Naive B cell (primary cell): Measurements from ENCODE around the gene CUEDC2. TPM values are rescaled to one million over a fixed set of nuclear protein-coding genes. Genes with fewer than 3 reads are reported as not detected.
A peak's percentile ranks its signal among the peaks of the same experiment; 100 is the strongest.

Source experiments
- ATAC-seq, 2 donors: fragments of 150-1000 bp; cut with Tn5 transposase; 2 replicates each; pipeline ENCODE4 v1.10.0; 2021; ENCODE audit warnings: low read depth in 2 of 2, mild to moderate bottlenecking in 2 of 2, moderate library complexity in 2 of 2
- DNase-seq: peaks from one replicate; pipeline ENCODE4 v3.0.0; 2022
- H3K27ac Mint-ChIP-seq, 6 donors: one replicate each; pipeline ENCODE4 v1.8.0; 2020 to 2022; ENCODE audit warnings: mild to moderate bottlenecking in 6 of 6, mixed read lengths in 6 of 6, moderate library complexity in 5 of 6, inconsistent platforms in 2 of 6
- H3K27me3 Mint-ChIP-seq, 3 donors: one replicate each; pipeline ENCODE4 v1.8.0; 2021 to 2022; ENCODE audit warnings: mixed read lengths in 3 of 3, mild to moderate bottlenecking in 1 of 3
- H3K36me3 Mint-ChIP-seq, 2 donors: one replicate each; pipeline ENCODE4 v1.8.0; 2020 to 2022; ENCODE audit warnings: mixed read lengths in 2 of 2, inconsistent platforms in 1 of 2, mild to moderate bottlenecking in 1 of 2
- H3K4me1 Mint-ChIP-seq, 3 donors: one replicate each; pipeline ENCODE4 v1.8.0; 2020 to 2022; ENCODE audit warnings: mixed read lengths in 3 of 3, inconsistent platforms in 1 of 3, mild to moderate bottlenecking in 1 of 3, moderate library complexity in 1 of 3
- H3K4me3 Mint-ChIP-seq, 8 donors: one replicate each; pipeline ENCODE4 v1.8.0; 2020 to 2022; ENCODE audit warnings: mild to moderate bottlenecking in 8 of 8, mixed read lengths in 8 of 8, moderate library complexity in 8 of 8, inconsistent platforms in 2 of 8
- H3K9me3 Mint-ChIP-seq, 7 donors: one replicate each; pipeline ENCODE4 v1.8.0; 2020 to 2022; ENCODE audit warnings: mixed read lengths in 7 of 7, mild to moderate bottlenecking in 5 of 7, inconsistent platforms in 2 of 7, moderate library complexity in 1 of 7
- polyA plus RNA-seq, 6 donors: library from polyadenylated mRNA; unstranded; fragments of 300-500 nt; fragmentation: Illumina TruSeq; gene quantifications; one replicate each; pipeline ENCODE4 v1.2.3, GENCODE V29; 2021; ENCODE audit warnings: low read depth in 6 of 6

Gene CUEDC2
- polyA plus RNA-seq, 6 donors from 2014 or later: 50.3 to 82.3 (median 59.4) TPM

DNA sequence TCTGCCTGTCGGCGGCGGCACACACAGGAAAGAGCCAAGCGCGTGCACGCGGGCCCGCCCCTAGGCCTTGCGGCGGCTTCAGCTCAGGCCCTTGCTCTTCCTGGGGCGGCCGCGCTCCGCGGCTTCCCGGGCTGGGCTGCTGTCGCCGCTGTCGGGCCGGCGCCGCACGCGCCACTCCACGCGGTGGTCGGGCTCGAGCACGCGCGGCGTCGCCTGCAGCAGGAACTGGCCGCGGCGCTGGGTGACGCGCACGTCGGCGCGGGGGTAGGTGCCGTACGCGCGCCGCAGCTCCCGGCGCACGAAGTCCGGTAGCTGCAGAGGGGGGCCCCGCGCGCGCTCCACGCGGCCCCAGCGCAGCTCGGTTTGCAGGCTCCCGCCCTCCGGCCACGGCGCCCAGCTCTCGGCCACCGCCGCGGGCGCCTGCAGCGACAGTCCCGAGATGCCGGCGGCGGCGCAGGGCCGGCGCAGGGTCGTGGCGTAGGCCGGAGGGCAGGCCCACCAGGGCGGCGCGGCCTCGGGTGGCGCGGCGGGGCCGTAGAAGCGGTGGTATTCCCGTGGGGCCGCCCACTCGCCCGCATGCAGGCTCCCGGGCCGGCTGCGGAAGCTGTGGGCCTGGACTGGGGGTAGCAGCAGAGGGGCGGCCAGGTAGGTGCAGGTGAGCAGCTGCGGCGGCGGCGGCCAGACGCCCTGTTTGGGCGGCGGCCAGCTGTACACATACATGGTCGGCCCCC is 18.2 kb upstream of the CUEDC2 start:
- peak overlapping the region; percentile 86 to 98 (median 97) for H3K27ac Mint-ChIP-seq
- ATAC-seq (peak; percentile 85 to 86), DNase-seq (peak; percentile 92)
- H3K4me3 Mint-ChIP-seq: peak overlapping the region; percentile 92 to 98 (median 96)
- no peaks in the 10 kb centered on the region for H3K27me3 Mint-ChIP-seq
- H3K9me3 Mint-ChIP-seq: no peaks in the 10 kb centered on the region
- no peaks in the 10 kb centered on the region for H3K36me3 Mint-ChIP-seq
- H3K4me1 Mint-ChIP-seq: peaks cover 20 to 26% (median 22%) of the 10 kb centered on the region in 3 donors

DNA sequence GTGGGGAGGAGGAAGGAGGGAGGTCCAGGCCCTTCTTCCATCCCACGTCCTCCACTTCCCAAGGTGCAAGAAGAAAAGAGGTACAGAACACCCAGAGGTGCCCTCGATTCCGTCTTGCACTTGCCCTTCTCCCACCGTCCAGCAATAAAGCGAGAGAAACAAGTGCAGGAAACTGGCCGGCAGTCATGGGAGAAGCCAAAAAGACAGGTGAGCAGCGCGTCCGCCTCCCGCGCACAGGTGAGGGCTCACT is 17.7 kb upstream of the CUEDC2 start:
- H3K4me3 Mint-ChIP-seq: peak overlapping the region; percentile 92 to 98 (median 96)
- peak overlapping the region; percentile 86 to 98 (median 97) for H3K27ac Mint-ChIP-seq
- H3K36me3 Mint-ChIP-seq: no peaks in the 10 kb centered on the region
- ATAC-seq: no peak
- H3K9me3 Mint-ChIP-seq: no peaks in the 10 kb centered on the region
- no peak for DNase-seq
- peaks cover 20 to 26% (median 22%) of the 10 kb centered on the region in 3 donors for H3K4me1 Mint-ChIP-seq
- no peaks in the 10 kb centered on the region for H3K27me3 Mint-ChIP-seq

DNA sequence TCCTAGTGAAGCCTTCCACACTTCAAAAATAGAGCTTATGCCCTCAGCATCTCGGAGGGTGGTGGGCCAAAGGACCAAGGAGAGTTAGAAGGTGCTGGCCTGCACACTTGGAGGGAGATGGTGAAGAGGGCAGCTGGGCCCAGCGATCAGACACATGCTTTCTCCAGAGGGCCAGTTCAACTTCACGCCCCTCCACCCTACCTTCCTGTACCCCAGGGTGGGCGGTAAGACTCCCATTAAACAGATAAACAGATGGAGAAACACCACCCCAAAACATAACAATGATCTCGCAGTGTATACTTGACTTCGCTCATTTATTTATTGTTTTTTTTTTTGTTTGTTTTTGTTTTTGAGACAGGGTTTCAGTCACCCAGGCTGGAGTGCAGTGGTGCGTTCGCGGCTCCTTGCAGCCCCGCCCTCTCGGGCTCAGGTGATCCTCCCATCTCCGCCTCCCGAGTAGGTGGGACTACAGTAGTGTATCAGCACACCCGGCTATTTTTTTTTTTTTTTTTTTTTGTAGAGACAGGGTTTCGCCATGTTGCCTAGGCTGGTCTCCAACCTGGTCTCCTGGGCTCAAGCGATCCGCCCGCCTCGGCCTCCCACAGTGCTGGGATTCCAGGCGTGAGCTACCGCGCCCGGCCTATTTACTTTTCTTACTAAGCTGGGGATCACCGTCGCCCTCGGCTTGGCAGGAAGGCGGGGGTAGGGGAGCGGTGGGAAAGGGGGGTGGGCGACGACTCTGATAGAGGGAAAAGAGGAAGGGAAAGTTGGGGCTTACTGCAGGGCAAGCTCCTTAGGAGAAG is 17.1 kb upstream of the CUEDC2 start:
- Mint-ChIP-seq H3K9me3 (no peaks in the 10 kb centered on the region), H3K36me3 (no peaks in the 10 kb centered on the region), H3K4me1 (peaks cover 20 to 26% (median 22%) of the 10 kb centered on the region in 3 donors), H3K4me3 (peak overlapping the region; percentile 92 to 98 (median 96)), H3K27me3 (no peaks in the 10 kb centered on the region), H3K27ac (peak overlapping the region; percentile 86 to 98 (median 97))
- peak; percentile 81 for DNase-seq
- peak; percentile 65 to 69 for ATAC-seq

DNA sequence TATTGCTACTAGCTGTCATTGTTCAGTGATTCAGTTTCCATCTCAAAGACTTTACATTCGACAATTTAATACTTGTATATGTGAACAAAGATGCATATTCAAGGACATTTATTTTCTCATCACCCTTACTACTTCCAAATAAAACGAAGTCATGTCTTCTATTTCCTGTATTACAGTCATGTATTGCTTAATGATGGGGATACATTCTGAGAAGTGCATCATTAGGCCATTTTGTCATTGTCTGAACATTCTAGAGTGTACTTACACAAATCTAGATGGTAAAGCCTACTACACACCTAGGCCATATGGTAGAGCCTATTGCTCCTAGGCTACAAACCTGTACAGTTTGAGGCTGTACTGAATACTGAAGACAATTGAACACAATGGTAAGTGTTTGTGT is 12.5 kb upstream of the CUEDC2 start:
- no peak for ATAC-seq
- Mint-ChIP-seq H3K4me1 (peaks cover 7 to 8% (median 7%) of the 10 kb centered on the region in 3 donors), H3K36me3 (no peaks in the 10 kb centered on the region), H3K27me3 (no peaks in the 10 kb centered on the region), H3K4me3 (no peak overlapping the region), H3K27ac (no peak overlapping the region), H3K9me3 (no peaks in the 10 kb centered on the region)
- DNase-seq: no peak

DNA sequence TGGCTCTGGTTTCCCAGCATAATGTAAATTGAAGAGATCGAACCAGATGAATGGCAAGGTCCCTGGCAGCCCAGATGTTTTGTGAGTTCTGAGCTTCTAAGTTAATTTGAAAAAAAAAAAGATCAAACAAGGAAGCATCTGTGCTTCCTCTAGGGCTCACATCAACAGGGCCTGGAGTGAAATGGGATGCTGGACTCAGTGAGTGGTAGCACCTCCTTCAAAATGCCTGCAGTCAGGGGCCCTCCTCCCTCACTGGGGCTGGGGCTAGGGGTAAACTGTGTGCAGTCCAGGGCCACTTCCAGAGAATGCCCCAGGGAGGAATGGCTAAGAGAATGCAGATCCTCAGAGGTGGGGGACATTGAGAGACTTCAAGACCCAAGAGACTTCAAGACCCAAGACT is 6.0 kb upstream of the CUEDC2 start:
- Mint-ChIP-seq H3K4me1 (peaks cover 14 to 28% (median 27%) of the 10 kb centered on the region in 3 donors), H3K36me3 (no peaks in the 10 kb centered on the region), H3K4me3 (no peak overlapping the region), H3K9me3 (no peaks in the 10 kb centered on the region), H3K27ac (no peak overlapping the region), H3K27me3 (no peaks in the 10 kb centered on the region)
- DNase-seq (no peak), ATAC-seq (no peak)

DNA sequence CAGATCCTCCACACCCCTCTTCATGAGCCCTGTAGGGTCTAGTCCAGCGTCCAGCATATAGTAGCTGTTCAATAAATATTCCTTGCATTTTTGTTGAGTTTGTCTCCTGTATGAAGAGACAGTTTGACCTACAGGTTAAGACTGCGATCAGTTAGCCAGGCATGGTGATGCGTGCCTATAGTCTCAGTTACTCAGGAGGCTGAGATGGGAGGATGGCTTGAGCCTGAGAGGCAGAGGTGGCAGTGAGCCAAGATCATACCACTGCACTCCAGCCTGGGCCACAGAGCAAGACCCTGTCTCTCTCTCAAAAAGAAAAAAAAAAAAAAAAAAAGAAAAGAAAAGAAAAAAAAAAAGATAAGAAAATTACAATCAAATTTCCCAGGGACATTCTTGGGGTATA is 5.1 kb upstream of the CUEDC2 start:
- Mint-ChIP-seq H3K27me3 (no peaks in the 10 kb centered on the region), H3K36me3 (no peaks in the 10 kb centered on the region), H3K9me3 (peaks cover 0 to 1% (median 0%) of the 10 kb centered on the region in 7 donors), H3K27ac (no peak overlapping the region), H3K4me1 (peaks cover 18 to 36% (median 36%) of the 10 kb centered on the region in 3 donors), H3K4me3 (peak overlapping the region in 1 of 8 donors; percentile 47)
- no peak for DNase-seq
- no peak for ATAC-seq

DNA sequence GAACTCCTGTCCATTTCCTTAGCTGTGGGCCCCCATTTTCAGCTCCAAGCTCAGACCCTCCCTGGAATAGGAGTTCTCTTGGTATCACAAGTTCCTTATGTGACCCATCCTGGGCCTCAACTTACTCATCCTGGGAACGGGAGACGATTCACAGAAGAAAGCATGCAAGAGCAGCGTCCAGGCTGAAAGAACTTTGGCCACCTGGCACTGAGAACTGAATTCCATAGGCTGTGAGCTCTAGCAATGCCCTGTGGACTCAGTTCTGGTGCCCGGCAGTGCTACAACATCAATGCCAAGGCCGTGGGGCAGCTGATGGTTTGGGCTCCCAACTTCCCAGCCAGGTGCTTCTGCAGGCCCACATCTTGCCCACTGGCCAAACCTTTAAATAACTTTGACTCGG is 3.9 kb upstream of the CUEDC2 start:
- DNase-seq: no peak
- H3K4me1 Mint-ChIP-seq: peaks cover 25 to 48% (median 45%) of the 10 kb centered on the region in 3 donors
- peaks cover 0 to 1% (median 0%) of the 10 kb centered on the region in 7 donors for H3K9me3 Mint-ChIP-seq
- H3K27me3 Mint-ChIP-seq: no peaks in the 10 kb centered on the region
- ATAC-seq: no peak
- H3K4me3 Mint-ChIP-seq: peak overlapping the region in 6 of 8 donors; percentile 58 to 99 (median 72)
- no peaks in the 10 kb centered on the region for H3K36me3 Mint-ChIP-seq
- H3K27ac Mint-ChIP-seq: no peak overlapping the region

DNA sequence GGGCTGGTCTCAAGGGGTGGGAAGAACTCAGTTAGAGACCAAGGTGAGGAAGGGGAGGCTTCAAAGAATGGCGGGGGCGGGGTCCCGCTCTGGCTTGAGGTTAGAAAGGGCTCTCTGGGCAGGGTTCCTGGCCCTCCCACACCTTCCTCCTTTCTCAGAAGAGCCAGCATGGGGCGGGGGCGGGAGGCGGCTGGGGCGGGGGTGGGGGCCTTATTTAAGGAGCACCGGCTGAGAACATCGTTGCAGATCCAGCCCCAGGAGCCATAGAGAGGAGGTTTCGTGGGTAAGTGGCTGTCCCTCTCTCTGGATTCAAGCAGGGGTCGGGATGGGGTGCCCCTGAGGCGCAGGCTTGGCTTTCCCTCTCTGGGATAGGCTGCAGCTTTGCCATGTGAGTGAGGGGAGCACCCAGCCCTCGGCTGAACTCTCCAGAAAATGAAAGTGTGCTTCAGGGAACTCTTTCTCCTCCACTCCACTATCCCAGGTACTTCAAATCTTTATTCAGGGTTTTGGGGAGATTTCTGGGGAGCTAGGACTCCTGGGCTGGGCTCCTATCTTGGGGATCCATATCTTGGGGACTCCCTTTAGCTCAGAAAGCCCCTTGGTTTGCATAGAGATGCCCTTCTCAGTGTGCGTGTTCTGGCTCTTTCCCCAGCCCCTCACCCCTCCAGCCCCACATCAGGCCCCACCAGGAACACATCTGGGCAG is 3.3 kb upstream of the CUEDC2 start:
- ATAC-seq (no peak), DNase-seq (no peak)
- peaks cover 26 to 48% (median 45%) of the 10 kb centered on the region in 3 donors for H3K4me1 Mint-ChIP-seq
- H3K36me3 Mint-ChIP-seq: no peaks in the 10 kb centered on the region
- H3K27ac Mint-ChIP-seq: peak overlapping the region in 2 of 6 donors; percentile 16 to 32
- H3K27me3 Mint-ChIP-seq: no peaks in the 10 kb centered on the region
- H3K4me3 Mint-ChIP-seq: peak overlapping the region; percentile 16 to 99 (median 70)
- peaks cover 0 to 1% (median 0%) of the 10 kb centered on the region in 7 donors for H3K9me3 Mint-ChIP-seq

DNA sequence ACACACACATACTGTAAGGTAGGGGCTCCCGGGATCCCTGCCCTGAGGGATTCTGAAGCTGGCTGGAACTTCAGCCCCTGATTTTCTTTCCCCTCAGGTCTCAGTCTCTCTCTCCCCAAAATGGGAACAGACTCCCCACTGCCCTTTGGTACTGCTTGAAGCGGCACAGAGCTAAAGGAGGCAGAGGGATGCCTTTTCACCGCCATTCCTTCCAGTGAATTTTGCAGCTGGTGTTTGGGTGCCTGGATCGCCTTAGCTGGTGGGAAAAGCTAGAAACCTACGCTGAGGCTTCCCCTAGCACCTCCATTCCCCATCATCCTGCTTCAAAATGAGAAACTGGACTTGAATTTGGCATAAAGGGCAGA is 2.7 kb upstream of the CUEDC2 start:
- ATAC-seq: no peak
- peaks cover 27 to 48% (median 45%) of the 10 kb centered on the region in 3 donors for H3K4me1 Mint-ChIP-seq

DNA sequence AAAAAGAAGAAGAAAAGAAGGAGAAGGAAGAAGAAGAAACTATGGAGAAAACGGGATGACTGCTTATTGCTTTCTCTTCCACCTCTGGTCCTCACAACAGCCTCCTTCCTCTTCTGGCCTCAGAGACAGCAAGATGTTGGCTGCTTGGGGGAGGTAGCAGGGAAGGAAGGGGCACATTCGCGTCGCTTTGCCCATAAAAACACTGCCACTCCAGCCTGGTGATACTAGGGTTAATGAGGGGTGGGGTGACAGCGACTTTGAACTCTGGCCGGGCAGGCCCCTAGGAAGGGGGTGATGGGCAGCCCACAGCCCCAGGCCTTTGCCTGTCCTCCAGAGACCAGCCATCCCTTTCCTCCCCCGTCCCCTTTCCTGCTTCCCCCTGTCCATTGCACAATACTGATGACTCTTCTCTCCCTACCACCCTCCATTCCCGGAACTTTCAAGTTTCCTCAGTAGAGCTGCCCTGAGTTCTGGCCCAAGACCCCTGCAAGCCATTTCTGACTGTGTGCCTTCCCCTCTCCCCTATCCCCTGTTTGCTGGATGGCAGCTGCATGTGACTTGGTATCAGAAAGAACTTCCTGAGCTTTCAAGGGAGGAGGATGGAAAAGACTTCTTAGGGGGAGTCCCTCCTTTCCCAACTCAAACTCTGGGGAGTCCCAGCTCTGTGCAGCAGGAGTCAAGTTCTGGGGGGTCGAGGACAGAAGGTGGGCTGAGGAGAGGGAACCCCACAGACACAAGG is 2.2 kb upstream of the CUEDC2 start:
- ATAC-seq: no peak
- Mint-ChIP-seq H3K4me1 (peaks cover 27 to 48% (median 45%) of the 10 kb centered on the region in 3 donors), H3K27me3 (no peaks in the 10 kb centered on the region), H3K27ac (peak overlapping the region in 2 of 6 donors; percentile 16 to 59), H3K9me3 (peaks cover 0 to 1% (median 0%) of the 10 kb centered on the region in 7 donors), H3K4me3 (peak overlapping the region; percentile 12 to 99 (median 66)), H3K36me3 (no peaks in the 10 kb centered on the region)
- no peak for DNase-seq

More for the DNA sequence above, 2.7 kb upstream of the CUEDC2 start:
- no peaks in the 10 kb centered on the region for H3K27me3 Mint-ChIP-seq
- peak overlapping the region in 3 of 6 donors; percentile 9 to 32 (median 16) for H3K27ac Mint-ChIP-seq
- peaks cover 0 to 1% (median 0%) of the 10 kb centered on the region in 7 donors for H3K9me3 Mint-ChIP-seq
- peak overlapping the region in 7 of 8 donors; percentile 16 to 99 (median 69) for H3K4me3 Mint-ChIP-seq
- H3K36me3 Mint-ChIP-seq: no peaks in the 10 kb centered on the region
- no peak for DNase-seq

DNA sequence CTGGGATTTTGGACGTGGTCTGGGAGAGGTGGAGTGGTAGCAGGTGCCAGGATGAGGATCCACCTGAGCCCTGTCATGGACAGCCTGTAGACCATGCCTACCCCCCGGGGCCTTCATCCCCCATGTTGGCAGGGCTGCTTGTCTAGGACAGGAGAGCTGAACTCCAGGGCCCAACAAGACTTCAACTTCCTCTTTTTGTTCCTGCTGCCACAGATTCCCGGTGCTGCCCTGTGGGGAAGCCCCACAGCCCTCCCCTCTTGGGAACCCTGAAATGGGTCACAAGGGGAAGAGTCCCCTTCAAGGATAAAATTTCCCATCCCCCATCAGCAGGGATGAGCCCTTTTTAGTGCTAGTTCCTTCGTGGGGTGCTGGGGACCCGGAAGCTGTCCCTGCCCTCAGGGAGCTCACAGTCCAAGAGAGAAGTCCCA is 1.3 kb upstream of the CUEDC2 start:
- no peaks in the 10 kb centered on the region for H3K36me3 Mint-ChIP-seq
- no peak for DNase-seq
- no peaks in the 10 kb centered on the region for H3K27me3 Mint-ChIP-seq
- peak overlapping the region in 4 of 6 donors; percentile 89 to 95 (median 92) for H3K27ac Mint-ChIP-seq
- peak overlapping the region; percentile 89 to 99 (median 96) for H3K4me3 Mint-ChIP-seq
- ATAC-seq: no peak
- H3K9me3 Mint-ChIP-seq: peaks cover 0 to 1% (median 0%) of the 10 kb centered on the region in 7 donors
- H3K4me1 Mint-ChIP-seq: peaks cover 27 to 48% (median 45%) of the 10 kb centered on the region in 3 donors

DNA sequence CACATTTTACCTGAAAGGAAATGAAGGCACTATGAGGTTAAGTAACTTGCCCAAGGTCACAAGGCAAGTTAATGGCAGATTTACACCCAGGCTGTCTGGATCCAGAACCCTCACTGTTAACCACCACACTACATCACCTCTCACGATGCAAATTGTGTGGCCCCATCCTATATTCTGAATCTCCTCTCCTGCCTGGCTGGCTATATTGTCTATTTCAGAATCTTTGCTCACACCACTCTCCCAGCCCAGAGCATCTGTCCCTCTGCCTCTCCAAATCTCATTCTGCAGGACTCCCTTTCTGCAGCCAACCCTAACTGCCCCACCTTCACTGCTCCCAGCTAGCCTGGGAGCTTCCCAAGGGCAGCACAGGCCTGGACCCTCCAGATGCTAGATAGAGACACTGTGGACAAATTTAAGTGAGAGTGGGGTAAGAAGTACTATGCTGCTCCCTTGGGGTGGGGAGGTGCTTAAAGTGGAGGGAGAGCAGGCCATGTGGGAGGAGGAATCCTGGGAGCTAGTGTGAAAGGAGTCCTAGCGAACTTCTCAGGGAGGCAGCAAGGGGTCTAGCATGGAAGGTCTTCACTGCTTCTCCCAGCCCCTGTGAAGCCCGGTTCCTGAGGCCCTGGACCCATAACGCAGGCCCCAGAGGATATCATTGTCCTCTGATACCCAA is 786 bp downstream of the CUEDC2 start:
- Mint-ChIP-seq H3K4me3 (peak overlapping the region; percentile 89 to 99 (median 96)), H3K27ac (peak overlapping the region; percentile 58 to 96 (median 74)), H3K36me3 (no peaks in the 10 kb centered on the region), H3K27me3 (no peaks in the 10 kb centered on the region), H3K4me1 (peaks cover 33 to 52% (median 47%) of the 10 kb centered on the region in 3 donors), H3K9me3 (peaks cover 0 to 1% (median 0%) of the 10 kb centered on the region in 7 donors)
- no peak for ATAC-seq
- no peak for DNase-seq
